H1 (cell line): ENCODE measurements around the gene ARHGAP5. TPM values are rescaled to one million over a fixed set of nuclear protein-coding genes. Genes with fewer than 3 reads are reported as not detected.

Experiments used
- CTCF ChIA-PET: fragments of 300-600 bp; sonication (Branson Sonifier 250); formaldehyde crosslinking; loops from one replicate; lab custom pipeline; 2021; ENCODE audit not compliant: partially characterized antibody; lab: Charles Lee
- POLR2A ChIA-PET: fragments of 300-600 bp; sonication (Branson Sonifier 250); formaldehyde crosslinking; loops from one replicate; lab custom pipeline; 2021; ENCODE audit warnings: inconsistent platforms; ENCODE audit not compliant: partially characterized antibody; lab: Charles Lee
- DNase-seq, 2 experiments: peaks; one replicate each; pipeline versions ENCODE4 v3.0.0 to v3.0.0-alpha.2; 2010 to 2022; ENCODE audit warnings: low spot score in 2 of 2, low read depth in 1 of 2, mixed read lengths in 1 of 2
- FAIRE-seq: peaks from 2 replicates; lab custom pipeline; 2011; peaks lifted over from hg19 to GRCh38; lab: Jason Lieb, UNC
- H2AFZ ChIP-seq: 2 replicates; pipeline ENCODE4 v1.8.1; 2012; ENCODE audit warnings: low read length, inconsistent platforms
- H2AK5ac ChIP-seq: 2 replicates; pipeline ENCODE4 v1.6.1; 2013; ENCODE audit warnings: low read depth, low read length
- H2BK120ac ChIP-seq: replicated peaks from 2 replicates; pipeline ENCODE3; 2013; ENCODE audit warnings: low read depth, low read length, inconsistent platforms
- H2BK12ac ChIP-seq: 2 replicates; pipeline ENCODE4 v1.6.1; 2013; ENCODE audit warnings: low read depth, low read length
- H2BK15ac ChIP-seq: 2 replicates; pipeline ENCODE4 v1.6.1; 2013; ENCODE audit warnings: low read length
- H2BK20ac ChIP-seq: 2 replicates; pipeline ENCODE4 v1.6.1; 2013; ENCODE audit warnings: low read length
- H2BK5ac ChIP-seq: 2 replicates; pipeline ENCODE4 v1.6.1; 2013; ENCODE audit warnings: low read depth, low read length
- H3K14ac ChIP-seq: 2 replicates; pipeline ENCODE4 v1.6.1; 2013; ENCODE audit warnings: inconsistent platforms; ENCODE audit not compliant: insufficient read length
- H3K18ac ChIP-seq: 2 replicates; pipeline ENCODE4 v1.6.1; 2013; ENCODE audit warnings: low read length; ENCODE audit errors: extremely low read depth
- H3K23ac ChIP-seq: 2 replicates; pipeline ENCODE4 v1.6.1; 2013; ENCODE audit warnings: inconsistent platforms; ENCODE audit not compliant: insufficient read length
- H3K23me2 ChIP-seq: 2 replicates; pipeline ENCODE4 v1.6.1; 2013; ENCODE audit warnings: low read depth, low read length
- H3K27ac ChIP-seq: 2 replicates; pipeline ENCODE4 v1.6.1; 2011; ENCODE audit warnings: low read depth, low read length, inconsistent platforms
- H3K27me3 ChIP-seq, 4 experiments: replicated peaks in 1 of 4; 1 replicate in 1 of 4; 2 replicates in 3 of 4; pipeline versions ENCODE4 v1.6.1 to v1.8.1; 2011 to 2013; ENCODE audit warnings: low read length in 3 of 4, mild to moderate bottlenecking in 3 of 4, inconsistent platforms in 2 of 4, mixed read lengths in 2 of 4, moderate library complexity in 1 of 4; ENCODE audit not compliant: control insufficient read depth in 3 of 4, insufficient read depth in 3 of 4; ENCODE audit errors: extremely low read depth in 1 of 4
- H3K36me3 ChIP-seq, 4 experiments: 2 replicates each; pipeline versions ENCODE4 v1.6.1 to v1.8.1; 2011 to 2013; ENCODE audit warnings: mild to moderate bottlenecking in 4 of 4, low read length in 3 of 4, moderate library complexity in 2 of 4, control low read depth in 1 of 4, inconsistent platforms in 1 of 4; ENCODE audit not compliant: insufficient read depth in 4 of 4, control insufficient read depth in 2 of 4
- H3K4ac ChIP-seq: replicated peaks from 2 replicates; pipeline ENCODE3; 2013; ENCODE audit warnings: low read length, low read depth, mixed read lengths, inconsistent platforms; ENCODE audit not compliant: insufficient read length
- H3K4me1 ChIP-seq, 4 experiments: replicated peaks in 1 of 4; 1 replicate in 1 of 4; 2 replicates in 3 of 4; pipeline versions ENCODE4 v1.6.1 to v1.8.1; 2011 to 2013; ENCODE audit warnings: low read length in 3 of 4, inconsistent platforms in 2 of 4, mixed read lengths in 1 of 4; ENCODE audit not compliant: insufficient read depth in 4 of 4, control insufficient read depth in 3 of 4
- H3K4me2 ChIP-seq, 2 experiments: 2 replicates each; pipeline versions ENCODE4 v1.6.1 to v1.8.1; 2011 to 2013; ENCODE audit warnings: low read depth in 2 of 2, low read length in 2 of 2, control low read depth in 1 of 2, inconsistent platforms in 1 of 2, mild to moderate bottlenecking in 1 of 2; ENCODE audit not compliant: insufficient read depth in 1 of 2
- H3K4me3 ChIP-seq, 4 experiments: fragments of 200-600, 300-600 bp in 1 of 4; sonication (generic), shearing (Covaris generic), sonication (Bioruptor Twin) in 1 of 4; 2 replicates each; pipeline versions ENCODE4 v1.5.1 to v1.8.1; 2011 to 2016; ENCODE audit warnings: low read length in 4 of 4, low read depth in 3 of 4, control low read depth in 2 of 4, inconsistent platforms in 2 of 4, mild to moderate bottlenecking in 2 of 4, mixed read lengths in 1 of 4, moderate library complexity in 1 of 4; ENCODE audit not compliant: insufficient read depth in 2 of 4; ENCODE audit errors: extremely low read depth in 1 of 4
- H3K56ac ChIP-seq: replicated peaks from 2 replicates; pipeline ENCODE3; 2013; ENCODE audit warnings: low read depth, mild to moderate bottlenecking, mixed read lengths, low read length, inconsistent platforms; ENCODE audit not compliant: insufficient read length
- H3K79me1 ChIP-seq: 2 replicates; pipeline ENCODE4 v1.6.1; 2013; ENCODE audit warnings: low read depth, low read length, control low read depth
- H3K79me2 ChIP-seq, 2 experiments: 2 replicates each; pipeline versions ENCODE4 v1.6.1 to v1.8.1; 2012 to 2013; ENCODE audit warnings: low read length in 2 of 2, mild to moderate bottlenecking in 2 of 2, inconsistent platforms in 1 of 2; ENCODE audit not compliant: insufficient read depth in 2 of 2, control insufficient read depth in 1 of 2
- H3K9ac ChIP-seq, 4 experiments: replicated peaks in 1 of 4; 1 replicate in 1 of 4; 2 replicates in 3 of 4; pipeline versions ENCODE4 v1.6.1 to v1.8.1; 2011 to 2013; ENCODE audit warnings: low read depth in 3 of 4, low read length in 3 of 4, control low read depth in 2 of 4, mild to moderate bottlenecking in 2 of 4, moderate library complexity in 2 of 4, inconsistent platforms in 1 of 4; ENCODE audit errors: extremely low read depth in 1 of 4
- H3K9me3 ChIP-seq, 2 experiments: 2 replicates each; pipeline versions ENCODE4 v1.6.1 to v1.8.1; 2012 to 2013; ENCODE audit warnings: mild to moderate bottlenecking in 2 of 2, moderate library complexity in 2 of 2, control low read depth in 1 of 2, inconsistent platforms in 1 of 2, low read depth in 1 of 2, low read length in 1 of 2, mixed read lengths in 1 of 2; ENCODE audit not compliant: insufficient read depth in 2 of 2
- H4K20me1 ChIP-seq, 2 experiments: replicated peaks in 1 of 2; 2 replicates each; pipeline versions ENCODE3 to v1.8.1; 2011 to 2013; ENCODE audit warnings: inconsistent platforms in 2 of 2, low read length in 2 of 2, mild to moderate bottlenecking in 1 of 2; ENCODE audit not compliant: insufficient read depth in 2 of 2, control insufficient read depth in 1 of 2
- H4K5ac ChIP-seq: 2 replicates; pipeline ENCODE4 v1.6.1; 2013; ENCODE audit warnings: low read length, low read depth, mixed read lengths, inconsistent platforms; ENCODE audit not compliant: insufficient read length
- H4K8ac ChIP-seq: 2 replicates; pipeline ENCODE4 v1.8.0; 2013; ENCODE audit warnings: mild to moderate bottlenecking, moderate library complexity, low read length, inconsistent platforms; ENCODE audit not compliant: insufficient read depth; ENCODE audit errors: extremely low read depth
- H4K91ac ChIP-seq: replicated peaks from 2 replicates; pipeline ENCODE3; 2013; ENCODE audit warnings: low read length, mixed read lengths, inconsistent platforms; ENCODE audit not compliant: insufficient read length
- WGBS, 2 experiments: shearing (Covaris generic) in 1 of 2; methylation state at CpG; one replicate each; pipeline versions ENCODE4 v1.1.6 to v1.1.7; 2013 to 2015; ENCODE audit warnings: low lambda C conversion rate in 2 of 2, mixed read lengths in 2 of 2, inconsistent platforms in 1 of 2, low coverage in 1 of 2, missing lambda C conversion rate in 1 of 2; ENCODE audit not compliant: insufficient replicate concordance in 2 of 2, insufficient coverage in 1 of 2, insufficient read length in 1 of 2; ENCODE audit errors: extremely low coverage in 1 of 2, missing lambda C conversion rate in 1 of 2; 5-methylcytosine and 5-hydroxymethylcytosine counted together
- polyA plus RNA-seq, 7 experiments: library from polyadenylated mRNA; depleted of rRNA in 3 of 7; stranded (reverse) in 5 of 7; unstranded in 2 of 7; fragments of >200 nt in 5 of 7; fragments of 200-250 nt in 2 of 7; gene quantifications; 1 replicate in 5 of 7; 2 replicates in 1 of 7; 4 replicates in 1 of 7; pipeline versions ENCODE4 v1.2.1 to v1.2.3, GENCODE V29; 2011 to 2013; ENCODE audit warnings: missing spikeins in 2 of 7, mixed read lengths in 2 of 7
- total RNA-seq: library from RNA; stranded (reverse); fragmentation: NEBNext Ultra II Directional; extraction: Animal tissue kit (Norgen Biotek cat#: 25700); gene quantifications from 2 replicates; pipeline ENCODE4 v1.2.1, GENCODE V29; 2021

ARHGAP5 gene
- total and polyA plus RNA-seq, 2 of the 8 experiments (the other 6 are each of a cell fraction or from before 2014, with no cell fraction given) = 7.8 to 77.3 TPM

DNA sequence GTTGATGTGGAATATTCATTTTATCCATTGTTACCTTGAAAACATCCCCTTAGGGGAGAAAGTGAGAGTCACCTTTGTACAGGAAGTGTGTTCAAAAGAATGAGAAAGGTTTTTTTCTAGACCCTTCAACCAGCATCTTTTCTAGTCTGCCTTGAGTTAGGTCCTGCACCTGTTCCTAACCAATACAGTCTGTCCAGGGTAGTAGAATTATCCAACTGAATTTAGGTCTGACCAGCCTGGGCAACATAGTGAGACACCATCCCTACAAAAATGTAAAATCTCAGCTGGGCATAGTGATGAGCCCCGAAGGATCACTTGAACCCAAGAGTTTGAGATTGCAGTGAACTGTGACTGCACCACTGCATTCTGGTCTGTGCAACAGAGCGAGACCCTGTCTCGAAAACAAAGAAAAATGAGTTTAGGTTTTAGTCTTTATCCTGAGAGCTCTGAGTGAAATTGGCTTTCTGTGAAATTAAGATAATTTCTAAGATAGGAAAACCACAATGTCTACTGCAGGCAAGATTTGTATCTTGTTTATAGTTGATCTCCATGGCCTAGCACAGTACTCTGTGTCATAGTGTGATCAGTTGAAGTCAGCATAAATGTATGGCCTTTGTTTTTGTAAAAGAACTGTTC, 25.2 kb downstream of the ARHGAP5 start:
- ChIA-PET CTCF (no interaction called here), POLR2A (no interaction called here)
- peaks cover 0 to 2% of the 10 kb centered on the region in 2 experiments for H4K20me1 ChIP-seq

More for the DNA sequence above, 25.2 kb downstream of the ARHGAP5 start:
- Histone ChIP-seq H3K4me1 (0 out of 7 replicates have a peak, but pooled peaks cover 0 to under 1% (median 0%) of the 10 kb centered on the region in 4 experiments), H2AFZ (no peak overlapping the region), H3K36me3 (no peaks in the 10 kb centered on the region; a peak in 2 of 8 replicates), H2AK5ac (no peak overlapping the region), H3K56ac (no peak overlapping the region), H4K91ac (no peak overlapping the region), H2BK20ac (no peak overlapping the region), H3K9me3 (no peaks in the 10 kb centered on the region), H2BK12ac (no peak overlapping the region), H3K23me2 (no peaks in the 10 kb centered on the region), H3K4me3 (no peak overlapping the region), H3K14ac (no peak overlapping the region), H3K27me3 (no peaks in the 10 kb centered on the region), H3K4ac (no peak overlapping the region), H2BK5ac (no peak overlapping the region), H3K18ac (no peak overlapping the region), H3K79me2 (peaks cover 0 to 93% of the 10 kb centered on the region in 2 experiments; a peak in 2 of 4 replicates), H3K9ac (no peak overlapping the region), H2BK15ac (no peak overlapping the region), H2BK120ac (no peak overlapping the region), H3K23ac (no peak overlapping the region), H4K8ac (no peak overlapping the region), H3K4me2 (no peak overlapping the region), H3K79me1 (peaks cover 3% of the 10 kb centered on the region; the same call in 1 of the 2 replicates), H4K5ac (no peak overlapping the region), H3K27ac (no peak overlapping the region)
- 94% methylated on average over 3 of the region's 3 CpGs; no CpG with 5 or more reads in 1 of the 2 experiments for WGBS, 2 experiments
- FAIRE-seq (no peak), DNase-seq (no peak)
